Upper lobe of left lung (tissue), 4 donors: Measurements from ENCODE around the gene DCAF17.

Experiments
- POLR2A ChIP-seq, 4 donors: fragments of 450-650 bp; IDR thresholded peaks; one replicate each; pipeline ENCODE4 v1.5.1; 2016 to 2017; ENCODE audit warnings: antibody characterized with exemption in 4 of 4, mild to moderate bottlenecking in 2 of 4
- TF ChIP-seq, protein P1 (sequence below), 6 experiments: fragments of 450-650 bp in 4 of 6; fragments of 200-600 bp in 2 of 6; sonication (generic) in 2 of 6; IDR thresholded peaks; one replicate each; pipeline ENCODE4 v1.5.1; 2016 to 2019; ENCODE audit warnings: antibody characterized with exemption in 6 of 6

DNA sequence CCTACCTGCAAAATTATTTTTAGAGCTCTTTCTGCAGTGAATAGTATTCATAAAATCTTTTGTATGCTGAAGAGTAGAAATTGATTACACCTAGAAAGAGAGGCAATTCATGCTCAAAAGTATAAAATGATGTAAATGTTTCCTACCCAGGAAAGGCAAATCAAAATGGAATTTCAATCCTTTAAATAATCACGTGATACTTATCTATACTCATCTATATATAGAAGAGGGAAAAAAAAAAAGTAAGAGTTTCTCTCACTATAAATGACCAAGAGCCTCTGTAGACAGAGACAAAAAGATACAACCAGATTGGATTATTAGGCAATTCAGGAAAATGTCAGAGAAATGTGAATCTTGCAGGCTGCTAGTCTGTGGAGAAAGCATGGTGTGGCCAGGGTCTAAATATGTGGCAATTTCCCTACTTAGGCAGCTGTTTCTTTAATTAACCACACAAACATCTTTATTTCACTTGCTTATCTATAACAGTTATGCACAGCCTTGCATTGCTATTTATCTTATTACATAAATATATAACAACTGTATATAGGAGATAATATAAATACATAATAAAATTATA lies 39.8 kb upstream of the DCAF17 start:
- TF ChIP-seq, protein P1, sequence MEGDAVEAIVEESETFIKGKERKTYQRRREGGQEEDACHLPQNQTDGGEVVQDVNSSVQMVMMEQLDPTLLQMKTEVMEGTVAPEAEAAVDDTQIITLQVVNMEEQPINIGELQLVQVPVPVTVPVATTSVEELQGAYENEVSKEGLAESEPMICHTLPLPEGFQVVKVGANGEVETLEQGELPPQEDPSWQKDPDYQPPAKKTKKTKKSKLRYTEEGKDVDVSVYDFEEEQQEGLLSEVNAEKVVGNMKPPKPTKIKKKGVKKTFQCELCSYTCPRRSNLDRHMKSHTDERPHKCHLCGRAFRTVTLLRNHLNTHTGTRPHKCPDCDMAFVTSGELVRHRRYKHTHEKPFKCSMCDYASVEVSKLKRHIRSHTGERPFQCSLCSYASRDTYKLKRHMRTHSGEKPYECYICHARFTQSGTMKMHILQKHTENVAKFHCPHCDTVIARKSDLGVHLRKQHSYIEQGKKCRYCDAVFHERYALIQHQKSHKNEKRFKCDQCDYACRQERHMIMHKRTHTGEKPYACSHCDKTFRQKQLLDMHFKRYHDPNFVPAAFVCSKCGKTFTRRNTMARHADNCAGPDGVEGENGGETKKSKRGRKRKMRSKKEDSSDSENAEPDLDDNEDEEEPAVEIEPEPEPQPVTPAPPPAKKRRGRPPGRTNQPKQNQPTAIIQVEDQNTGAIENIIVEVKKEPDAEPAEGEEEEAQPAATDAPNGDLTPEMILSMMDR (IDR thresholded peaks at IDR 0.05) = no peak
- TF ChIP-seq POLR2A (IDR thresholded peaks at IDR 0.05) = no peak
